NCI-H524 (cell line): ENCODE data around the gene RYK.
"Not testable (repeated sequence)": the region's sequence is repeated elsewhere in the genome, so short reads cannot be mapped to it uniquely, and the experiment has no call there.

Source experiments
- DNase-seq, 2 experiments: peaks; one replicate each; lab custom pipeline; 2025; lab: John Stamatoyannopoulos, UW

Gene RYK

DNA sequence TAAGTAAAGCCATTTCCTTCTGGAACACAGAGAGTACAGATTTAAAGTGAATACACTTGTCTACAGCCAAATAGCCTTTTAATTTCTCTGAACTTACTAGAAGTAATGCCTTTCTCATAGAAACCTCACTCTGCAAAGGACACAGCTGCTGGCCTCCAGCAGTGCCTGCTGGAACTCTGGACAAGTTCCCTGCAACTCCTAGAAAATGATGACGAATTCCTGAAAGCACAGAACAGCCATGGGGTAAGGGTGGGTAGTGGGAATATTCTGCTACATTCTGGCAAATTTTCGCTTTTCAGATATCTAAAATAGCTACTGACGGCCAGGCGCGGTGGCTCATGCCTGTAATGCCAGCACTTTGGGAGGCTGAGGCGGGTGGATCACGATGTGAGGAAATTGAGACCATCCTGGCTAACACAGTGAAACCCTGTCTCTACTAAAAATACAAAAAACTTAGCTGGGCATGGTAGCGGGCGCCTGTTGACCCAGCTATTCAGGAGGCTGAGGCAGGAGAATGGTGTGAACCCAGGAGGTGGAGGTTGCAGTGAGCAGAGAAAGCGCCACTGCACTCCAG is 34.4 kb downstream of the RYK start:
- DNase-seq = no peak

DNA sequence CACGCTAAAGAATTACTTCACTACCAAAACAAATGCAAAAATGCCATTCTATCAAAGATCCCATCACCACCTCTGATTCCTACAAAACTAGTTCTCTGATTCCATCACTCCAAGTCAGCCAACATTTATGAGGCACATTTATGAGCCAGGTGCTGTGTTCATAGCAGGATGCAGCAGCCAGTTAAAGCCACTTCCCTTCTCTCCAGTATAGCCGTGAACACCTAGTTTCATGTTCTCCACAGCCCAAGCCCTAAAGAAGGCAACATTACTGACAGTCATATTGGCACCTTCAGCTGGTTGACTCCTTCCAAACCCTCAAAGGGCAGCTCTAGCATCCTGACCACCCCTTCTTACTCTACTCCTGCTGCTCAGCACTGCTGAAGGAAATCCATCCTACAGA is 36.4 kb downstream of the RYK start:
- no peak for DNase-seq

DNA sequence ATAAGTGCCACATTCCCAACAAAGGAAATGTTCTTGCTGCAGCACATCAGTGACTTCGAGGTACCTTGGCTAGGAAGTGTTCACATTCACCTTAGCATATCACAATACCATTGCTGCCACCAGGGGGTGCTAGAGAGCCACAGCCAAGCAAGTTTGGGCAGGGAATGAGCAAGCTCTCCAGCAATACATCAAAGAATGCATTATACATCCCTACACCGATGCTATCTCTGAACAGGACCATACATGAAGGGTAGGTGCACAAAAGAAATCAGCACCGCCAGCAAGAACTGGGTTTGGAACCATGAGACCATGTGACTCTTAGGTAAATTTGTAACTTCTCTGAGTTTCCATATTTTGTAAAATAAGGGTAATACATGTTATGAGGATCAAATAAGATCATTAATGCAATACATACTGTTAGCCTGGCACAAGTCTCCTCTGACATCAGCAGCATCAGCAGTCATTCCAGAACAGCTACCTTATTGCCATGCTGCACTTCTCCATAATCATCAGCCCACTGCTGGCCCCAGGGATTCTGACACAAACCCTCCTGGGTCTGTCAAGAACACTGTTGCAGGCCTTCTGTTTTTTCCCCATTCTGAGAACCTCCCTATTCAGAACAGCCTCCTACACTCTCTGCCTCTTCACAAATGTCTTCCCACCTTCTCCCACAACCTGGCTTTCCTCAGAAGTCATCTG is 37.5 kb downstream of the RYK start:
- peak; percentile 40 to 88 for DNase-seq

DNA sequence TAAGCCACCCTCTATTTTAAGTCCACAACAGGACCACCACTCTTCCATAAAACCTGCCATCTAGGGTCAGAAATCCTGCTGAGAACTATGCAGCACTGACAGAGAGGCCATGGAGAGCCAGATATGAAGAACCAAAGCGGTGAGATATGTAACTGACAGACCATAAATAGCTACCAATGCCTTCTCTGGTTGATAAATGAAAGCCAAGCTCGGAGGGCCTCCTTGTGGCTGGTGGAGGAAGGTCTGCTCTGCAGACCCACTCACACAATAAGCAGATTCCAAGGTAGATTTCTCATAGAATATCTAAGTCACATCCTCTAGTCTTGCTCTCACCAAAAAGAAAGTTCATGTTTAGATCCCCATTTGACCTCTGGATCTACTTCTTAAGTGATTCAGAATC is 38.9 kb downstream of the RYK start:
- DNase-seq = peak; percentile 51 to 73

DNA sequence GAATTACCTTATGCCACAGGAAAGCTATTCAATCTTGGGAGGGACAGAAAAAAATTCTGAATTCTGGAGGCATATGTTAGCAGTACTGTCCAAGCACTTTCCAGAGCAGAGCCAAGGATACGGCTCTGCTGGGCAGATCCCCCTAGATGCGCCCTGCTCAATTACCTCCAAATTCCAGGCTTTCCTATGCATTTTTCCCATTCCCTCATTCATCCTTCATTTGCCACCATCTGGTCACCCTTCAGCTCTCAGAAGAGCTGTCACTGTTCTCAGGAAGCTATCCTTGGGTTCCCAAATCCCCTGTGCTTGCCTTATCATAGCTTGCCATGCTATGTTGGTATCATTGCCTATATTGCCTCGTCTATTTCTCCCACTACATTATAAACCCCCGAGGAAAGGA is 45.2 kb downstream of the RYK start:
- DNase-seq = peak in 1 of 2 experiments; percentile 27

DNA sequence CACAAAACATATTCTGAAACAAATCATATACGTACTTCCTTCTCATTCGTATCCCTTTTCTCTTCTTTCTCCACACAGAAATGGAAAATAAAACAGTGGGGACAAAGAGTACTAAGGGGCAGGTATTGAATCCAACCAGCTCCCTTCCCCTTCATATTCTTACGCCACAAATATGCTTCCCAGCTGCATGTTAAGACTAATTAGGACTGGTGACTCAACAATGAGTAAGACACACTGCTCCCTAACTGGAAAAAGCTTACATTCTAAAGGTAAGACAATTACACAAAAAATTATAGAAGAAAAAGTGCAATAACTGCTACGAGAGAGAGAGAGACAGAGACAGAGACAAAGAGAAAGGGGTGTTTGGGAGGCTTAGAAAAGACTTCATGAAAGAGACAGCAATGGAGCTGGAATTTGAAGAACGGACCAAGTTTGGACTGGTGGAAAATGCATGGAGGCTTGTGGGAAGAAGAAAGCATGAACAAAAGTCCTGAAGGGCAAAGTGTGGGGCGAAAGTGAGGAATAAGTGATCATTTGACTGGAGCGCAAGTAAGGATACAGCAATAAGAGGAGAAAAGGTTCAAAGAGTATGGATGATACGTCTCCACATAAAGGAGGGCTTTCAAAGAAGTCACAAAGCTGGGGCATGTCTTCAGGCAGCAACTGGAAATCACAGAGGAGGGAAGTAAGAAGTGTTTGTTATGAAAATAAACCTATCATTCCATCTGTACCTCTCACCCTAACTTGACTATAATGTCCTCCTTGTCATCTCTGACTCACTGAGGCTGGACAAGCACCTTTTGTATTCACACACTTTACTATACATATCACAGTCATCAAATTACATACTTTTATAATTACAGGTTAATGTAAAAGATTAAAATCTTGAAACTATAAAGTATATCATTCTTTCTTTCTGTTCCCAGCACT is 49.2 kb downstream of the RYK start:
- no peak for DNase-seq

DNA sequence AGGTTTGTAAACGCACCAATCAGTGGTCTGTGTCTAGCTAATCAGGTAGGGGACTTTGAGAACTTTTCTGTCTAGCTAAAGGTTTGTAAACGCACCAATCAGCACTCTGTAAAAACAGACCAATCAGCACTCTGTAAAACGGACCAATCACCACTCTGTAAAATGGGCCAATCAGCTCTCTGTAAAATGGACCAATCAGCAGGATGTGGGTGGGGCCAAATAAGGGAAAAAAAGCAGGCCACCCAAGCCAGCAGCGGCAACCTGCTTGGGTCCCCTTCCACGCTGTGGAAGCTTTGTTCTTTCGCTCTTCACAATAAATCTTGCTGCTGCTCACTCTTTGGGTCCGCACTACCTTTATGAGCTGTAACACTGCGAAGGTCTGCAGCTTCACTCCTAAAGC is 50.8 kb downstream of the RYK start:
- not testable (repeated sequence) for DNase-seq

DNA sequence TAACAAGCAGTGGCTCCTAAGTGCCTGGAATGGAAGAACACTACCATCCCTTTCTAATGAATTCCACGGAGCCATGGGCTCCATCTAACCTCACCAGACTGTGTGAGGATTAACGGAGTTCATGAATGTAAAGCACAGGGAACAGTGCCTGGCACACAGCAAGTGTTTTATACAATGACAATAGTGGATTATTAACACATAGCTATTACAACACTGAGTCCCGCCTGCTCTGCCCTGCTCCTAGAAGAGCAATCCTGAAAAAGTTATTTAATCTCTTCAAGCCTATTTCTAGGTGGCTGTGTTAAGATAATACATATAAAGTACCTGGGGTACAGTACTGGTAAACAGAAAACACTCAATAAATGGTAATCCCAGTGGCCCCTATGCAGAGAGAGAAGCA is 51.4 kb downstream of the RYK start:
- DNase-seq = no peak

DNA sequence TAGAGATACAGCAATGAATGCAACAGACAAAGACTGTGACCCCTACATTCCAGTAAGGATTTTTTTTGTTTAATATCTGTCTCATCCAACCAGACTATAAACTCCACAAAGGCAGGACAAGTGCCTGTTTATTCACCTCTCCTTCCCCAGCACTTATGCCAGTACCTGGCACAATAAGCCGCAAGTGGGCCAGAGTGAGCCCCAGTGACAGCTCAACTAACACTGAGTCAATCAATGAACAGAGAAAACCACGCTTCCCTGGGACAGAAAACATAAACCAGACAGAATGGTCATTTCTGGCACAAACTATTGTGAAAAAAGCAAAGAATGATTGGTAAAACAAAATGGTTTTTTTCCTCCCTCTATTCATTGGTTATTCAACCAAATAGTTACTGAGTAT is 52.2 kb downstream of the RYK start:
- no peak for DNase-seq

DNA sequence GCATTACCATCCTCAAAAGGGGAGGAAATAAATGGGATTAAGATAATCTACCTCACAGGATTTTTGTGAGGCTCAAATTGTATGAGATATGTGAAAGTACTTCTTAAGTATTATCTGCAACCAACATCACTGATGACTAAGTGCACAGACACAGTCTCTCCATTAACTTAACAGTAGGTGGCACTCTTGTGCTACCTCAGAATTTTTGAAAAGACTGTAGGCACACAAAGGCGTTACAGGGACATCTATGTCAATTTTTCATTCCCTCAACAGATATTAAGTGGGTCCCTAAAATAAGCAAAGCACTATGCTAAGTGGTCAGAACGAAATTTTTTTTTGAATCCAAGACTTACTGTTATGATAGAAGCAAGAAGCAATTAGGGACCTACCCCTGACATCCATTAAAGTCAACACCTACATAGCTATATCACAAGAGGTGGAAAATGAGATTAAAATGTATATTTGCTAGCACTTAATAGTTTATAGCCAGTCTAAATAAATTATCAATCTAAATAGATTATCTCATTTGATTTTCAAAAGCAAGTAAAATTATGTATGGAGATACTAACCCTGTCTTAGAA is 52.9 kb downstream of the RYK start:
- peak in 1 of 2 experiments; percentile 62 for DNase-seq

DNA sequence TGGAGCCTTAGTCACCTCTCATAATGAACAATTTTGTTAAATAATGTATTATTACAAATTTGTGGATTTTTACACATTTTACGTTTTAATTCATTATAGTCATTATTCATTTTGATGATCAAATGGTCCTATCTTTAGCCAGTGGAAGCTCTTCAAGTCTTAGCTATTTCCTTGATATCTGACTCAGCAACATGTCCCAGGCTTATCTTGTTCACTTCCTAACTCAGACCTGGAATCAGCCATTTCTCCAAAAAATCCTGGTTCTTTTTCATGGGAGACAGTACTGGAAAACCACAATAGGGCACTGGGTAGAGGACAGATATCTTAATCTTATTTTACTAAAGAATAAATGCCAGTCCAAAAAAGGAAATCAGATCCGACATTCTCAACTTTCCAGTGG is 56.4 kb downstream of the RYK start:
- no peak for DNase-seq

DNA sequence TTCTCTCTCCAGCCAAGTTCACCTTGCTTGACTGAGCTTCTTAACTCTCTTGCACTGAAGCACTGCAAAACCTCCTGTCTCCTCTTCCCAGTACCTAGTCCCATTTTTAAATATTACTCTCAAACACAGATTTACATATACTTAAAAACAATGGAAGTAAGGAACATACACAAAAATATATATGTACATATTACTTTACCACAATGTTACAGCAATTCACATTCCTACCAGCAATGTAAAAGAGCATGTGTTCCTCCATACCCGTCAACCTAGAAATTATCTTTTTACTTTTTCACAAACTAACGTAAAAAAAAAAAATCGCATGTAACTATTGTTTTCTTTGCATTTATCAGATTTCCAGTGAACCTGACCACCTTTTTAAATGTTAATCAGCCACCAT is 60.4 kb downstream of the RYK start:
- no peak for DNase-seq

DNA sequence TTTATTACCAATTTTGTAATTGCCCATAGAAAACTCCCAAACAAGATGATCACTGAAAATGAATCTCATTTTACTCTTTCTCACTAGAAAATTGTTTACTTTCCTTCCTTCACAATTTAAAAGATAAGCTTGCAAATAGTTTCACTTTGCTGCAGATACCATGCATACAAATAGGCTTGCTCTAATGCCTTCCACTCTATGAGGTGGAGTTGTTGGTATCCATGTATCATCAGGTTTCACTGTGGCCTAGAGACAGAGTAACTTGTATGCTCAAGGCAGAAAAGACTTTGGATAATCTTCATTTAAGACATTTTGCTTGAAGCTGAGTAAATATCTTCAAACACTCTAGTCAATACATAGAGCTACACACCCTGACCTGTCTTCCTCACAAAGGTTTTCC is 60.8 kb downstream of the RYK start:
- DNase-seq = no peak

DNA sequence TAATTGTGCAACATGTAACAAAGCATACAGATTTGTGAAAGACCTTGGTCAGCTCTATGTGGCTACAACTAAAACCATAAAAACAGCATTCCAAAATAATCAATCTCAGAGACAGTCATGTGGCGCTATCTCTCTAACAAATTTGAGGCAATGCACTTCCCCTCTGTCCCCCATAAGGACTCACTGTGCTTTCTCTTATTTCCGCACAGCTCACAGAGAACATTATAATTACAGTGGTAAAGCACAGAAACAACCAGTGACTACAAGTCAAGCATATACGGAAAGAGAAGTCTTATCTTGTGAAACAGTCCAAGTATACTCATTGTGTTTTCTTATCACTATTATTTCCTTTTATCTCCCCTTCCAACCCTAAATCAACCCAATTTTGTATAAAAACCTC is 64.3 kb downstream of the RYK start:
- no peak for DNase-seq

DNA sequence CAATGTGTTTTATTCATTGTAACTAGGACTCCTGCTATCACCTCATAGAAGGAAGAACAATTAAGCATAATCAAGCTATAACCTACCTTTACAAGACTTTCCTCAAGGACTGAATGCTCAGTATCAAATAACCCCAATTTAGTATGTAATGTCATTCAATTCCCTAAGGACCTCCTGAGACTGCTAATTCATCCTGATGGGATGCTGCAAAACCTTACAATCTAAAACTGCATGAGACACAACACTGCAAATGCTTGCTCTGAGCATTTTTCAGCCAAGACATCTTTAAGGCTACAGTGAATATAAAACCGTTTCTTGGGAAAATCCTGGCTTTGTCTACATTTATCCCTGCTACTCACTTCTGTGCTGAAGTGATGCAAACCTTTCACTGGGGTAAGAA is 69.9 kb downstream of the RYK start:
- peak in 1 of 2 experiments; percentile 27 for DNase-seq

DNA sequence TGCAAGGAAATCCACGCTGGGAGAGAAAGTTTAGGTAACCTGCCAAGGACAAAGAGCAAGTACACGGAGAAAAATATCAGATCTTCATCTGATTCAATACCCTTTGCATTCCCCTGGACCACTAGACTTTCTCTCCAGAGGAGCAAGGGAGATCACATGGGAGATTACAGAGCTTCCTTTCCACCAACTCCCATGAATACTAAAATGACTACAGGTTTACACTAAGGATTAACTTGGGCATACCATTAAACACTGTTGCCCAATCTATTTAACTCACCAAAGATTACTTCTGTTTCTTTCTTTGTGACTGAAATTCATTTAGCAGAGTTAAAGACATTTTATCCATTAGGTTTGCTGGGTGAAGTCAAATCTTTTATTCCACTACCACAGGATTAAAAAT is 71.2 kb downstream of the RYK start:
- DNase-seq = no peak

DNA sequence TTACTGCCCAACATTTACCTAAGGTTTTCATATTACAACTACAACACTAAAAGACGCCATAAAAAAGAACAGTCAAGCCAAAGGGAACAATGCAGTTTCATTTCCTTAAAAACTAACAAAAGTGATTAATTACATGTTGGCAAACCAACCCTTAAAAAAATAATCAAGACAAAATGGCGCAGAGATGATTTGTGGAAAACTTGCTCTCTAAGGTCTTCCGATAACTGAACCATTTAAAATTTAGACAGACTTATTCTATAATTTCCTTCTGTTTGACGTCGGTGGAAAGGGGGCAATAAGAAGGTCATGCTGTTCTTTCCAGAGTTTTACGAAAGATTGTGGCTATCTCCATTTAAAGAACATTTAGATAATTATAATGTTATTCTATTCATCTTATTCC is 87.6 kb downstream of the RYK start:
- no peak for DNase-seq

DNA sequence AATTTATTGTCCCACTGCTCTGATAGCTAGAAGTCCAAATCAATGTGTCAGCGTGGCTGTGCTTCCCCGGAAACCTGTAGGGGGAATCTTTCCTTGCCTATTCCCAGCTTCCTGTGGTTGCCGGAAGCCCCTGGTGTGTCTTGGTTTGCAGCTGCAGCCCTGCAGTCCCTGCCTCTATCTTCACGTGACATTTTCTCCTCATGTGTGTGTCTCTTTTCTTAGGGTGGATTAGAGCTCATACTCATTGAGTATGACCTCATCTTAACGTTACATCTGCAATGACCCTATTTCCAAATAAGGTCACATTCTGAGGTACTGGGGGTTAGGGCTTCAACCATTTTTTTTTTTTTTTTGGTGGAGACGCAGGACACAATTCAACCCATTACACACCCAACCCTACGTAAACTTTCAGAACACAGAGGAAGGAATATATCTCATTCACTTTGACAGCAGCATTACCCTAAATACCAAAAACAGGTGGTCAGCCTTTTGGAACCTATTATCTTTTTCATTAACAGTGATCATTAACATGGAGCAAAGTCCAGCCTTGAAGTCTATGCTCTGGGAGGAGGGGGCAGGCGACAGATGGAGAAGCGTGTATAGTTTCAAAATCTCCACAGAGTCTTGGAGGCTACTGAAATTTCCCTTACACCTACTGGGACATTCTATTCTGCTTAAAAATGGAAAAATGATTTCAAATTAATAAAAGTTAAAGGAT is 88.6 kb downstream of the RYK start:
- peak; percentile 90 to 94 for DNase-seq

DNA sequence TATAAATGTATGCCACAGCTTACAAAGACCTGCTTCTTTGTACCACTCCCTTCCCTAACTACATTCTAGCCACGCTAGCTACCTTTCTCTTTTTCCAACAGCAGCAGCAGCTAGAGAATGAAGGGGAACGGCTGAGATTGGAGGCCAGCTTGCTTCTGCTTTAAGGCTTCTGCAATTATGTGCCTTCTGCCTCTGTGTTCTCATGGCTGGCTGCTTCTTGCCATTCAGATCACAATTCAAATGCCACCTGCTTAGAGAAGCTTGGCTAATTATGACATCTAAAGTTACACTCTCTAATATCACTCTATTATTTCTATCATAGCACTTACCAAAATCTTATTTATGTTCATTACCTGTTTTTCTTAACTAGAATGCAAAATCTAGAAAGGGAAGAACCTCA is 95.2 kb downstream of the RYK start:
- DNase-seq = peak in 1 of 2 experiments; percentile 7

DNA sequence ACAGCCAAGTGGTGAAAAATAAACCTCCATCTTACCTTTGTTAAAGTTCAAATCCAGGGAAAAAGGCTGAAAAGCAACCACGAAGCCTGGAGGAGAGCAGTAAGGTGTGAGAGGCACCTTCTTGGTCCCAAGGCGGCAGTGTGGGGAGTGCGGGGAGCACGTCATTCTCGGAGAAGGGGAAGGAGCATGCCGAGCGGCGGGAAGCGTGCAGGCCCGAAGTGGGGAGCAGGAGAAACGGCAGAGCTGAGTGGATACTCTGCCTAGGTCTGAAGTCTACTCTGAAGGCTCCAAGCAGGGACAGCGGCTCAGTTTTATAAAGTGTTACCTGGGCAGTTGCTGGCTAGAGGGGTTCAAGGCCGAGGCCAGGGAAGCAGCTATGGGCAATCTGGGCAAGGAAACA is 96.9 kb downstream of the RYK start:
- DNase-seq = no peak

DNA sequence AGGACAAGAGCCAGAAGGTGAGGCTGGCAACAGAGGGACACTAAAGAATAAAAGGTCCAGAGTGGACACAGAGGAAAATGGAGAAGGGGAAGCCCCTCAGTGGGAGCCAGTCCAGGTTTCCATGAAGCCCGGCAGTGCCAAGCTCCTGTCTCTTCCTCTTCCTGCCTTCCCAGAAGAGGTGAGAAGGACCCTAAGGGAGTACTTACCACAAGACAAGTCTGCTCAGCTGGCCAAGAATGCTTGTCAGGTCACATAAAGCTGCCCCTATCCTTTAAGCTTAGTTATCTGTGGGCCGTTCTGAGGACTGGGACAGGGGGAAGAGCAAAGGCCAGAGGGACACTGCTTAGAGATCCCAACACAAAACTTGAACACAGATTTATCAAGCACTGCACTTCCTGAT is 100.2 kb downstream of the RYK start:
- DNase-seq = no peak

DNA sequence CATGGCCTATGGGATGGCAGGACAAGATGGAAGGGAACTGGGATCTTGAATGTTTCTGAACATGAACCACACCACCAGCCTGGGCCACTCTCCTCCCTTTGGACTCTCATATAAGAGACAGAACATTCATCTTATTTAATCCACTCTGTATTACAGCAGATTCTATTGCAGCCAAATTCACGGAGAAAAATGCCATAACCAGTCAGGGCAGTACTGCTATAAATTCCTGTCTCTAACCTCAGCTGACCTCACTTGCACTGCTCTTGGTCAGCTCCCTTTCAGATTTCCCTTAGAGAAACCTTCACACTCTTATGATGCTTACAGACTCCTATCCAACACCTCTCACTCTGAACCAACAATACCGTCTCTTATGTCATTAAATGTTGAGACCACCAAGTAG is 101.4 kb downstream of the RYK start:
- no peak for DNase-seq
